PC-9 (cell line): ENCODE data around the gene PBX3. TPM values are rescaled to one million over a fixed set of nuclear protein-coding genes. Genes with fewer than 3 reads are reported as not detected.

Experiments used
- BruUV-seq: library from RNA; stranded (reverse); fragments of 400-500 nt; replicated peaks from 2 replicates; lab custom pipeline; 2021; lab: Mats Ljungman, UMichigan
- CTCF ChIA-PET: fragments of 300-600 bp; sonication (Branson Sonifier 250); formaldehyde crosslinking; loops from one replicate; lab custom pipeline; 2022; ENCODE audit warnings: antibody characterized with exemption; lab: Charles Lee
- POLR2A ChIA-PET: fragments of 300-600 bp; sonication (Branson Sonifier 250); formaldehyde crosslinking; loops from one replicate; lab custom pipeline; 2022; ENCODE audit warnings: antibody characterized with exemption; ENCODE audit not compliant: unreplicated experiment; lab: Charles Lee
- DNase-seq, 2 experiments: peaks; one replicate each; pipeline versions ENCODE4 v3.0.0 to v3.0.0-alpha.2; 2015 to 2022; ENCODE audit warnings: mixed read lengths in 1 of 2
- H2AFZ ChIP-seq: fragments of 200-600 bp; sonication (generic); 2 replicates; pipeline ENCODE4 v1.8.1; 2017; ENCODE audit warnings: antibody characterized with exemption
- H3F3A ChIP-seq: fragments of 200-600 bp; sonication (generic); 2 replicates; pipeline ENCODE4 v1.8.1; 2017; ENCODE audit warnings: antibody characterized with exemption, mild to moderate bottlenecking, low read depth; ENCODE audit not compliant: insufficient read depth
- H3K27ac ChIP-seq: fragments of 200-600 bp; sonication (generic); 2 replicates; pipeline ENCODE4 v1.6.1; 2016; ENCODE audit warnings: mixed run types
- H3K27me3 ChIP-seq: fragments of 200-600 bp; sonication (generic); 2 replicates; pipeline ENCODE4 v1.6.1; 2016; ENCODE audit warnings: low read depth, mixed run types; ENCODE audit not compliant: insufficient read depth
- H3K36me3 ChIP-seq: fragments of 200-600 bp; sonication (generic); 2 replicates; pipeline ENCODE4 v1.6.1; 2016; ENCODE audit warnings: low read depth, mixed run types
- H3K4me1 ChIP-seq: fragments of 200-600 bp; sonication (generic); replicated peaks from 2 replicates; pipeline ENCODE4 v1.6.1; 2016; ENCODE audit warnings: mixed run types; ENCODE audit not compliant: insufficient read depth
- H3K4me2 ChIP-seq: fragments of 200-600 bp; sonication (generic); 2 replicates; pipeline ENCODE4 v1.6.1; 2017; ENCODE audit warnings: mixed run types
- H3K4me3 ChIP-seq: fragments of 200-600 bp; sonication (generic); 2 replicates; pipeline ENCODE4 v1.6.1; 2016; ENCODE audit warnings: mixed run types
- H3K79me2 ChIP-seq: fragments of 200-600 bp; sonication (generic); 2 replicates; pipeline ENCODE4 v1.6.1; 2017; ENCODE audit warnings: low read depth, mixed run types
- H3K9me2 ChIP-seq: fragments of 200-600 bp; sonication (generic); 2 replicates; pipeline ENCODE4 v1.8.1; 2017; ENCODE audit warnings: mild to moderate bottlenecking; ENCODE audit not compliant: insufficient read depth
- H3K9me3 ChIP-seq: fragments of 200-600 bp; sonication (generic); 2 replicates; pipeline ENCODE4 v1.8.1; 2016; ENCODE audit warnings: low read depth; ENCODE audit not compliant: insufficient read depth
- H4K20me1 ChIP-seq: fragments of 200-600 bp; sonication (generic); 2 replicates; pipeline ENCODE4 v1.8.1; 2017; ENCODE audit not compliant: insufficient read depth
- CTCF ChIP-seq: fragments of 200-600 bp; sonication (generic); conservative IDR thresholded peaks from 2 replicates; pipeline ENCODE4 v1.6.1; 2017; ENCODE audit warnings: mixed run types, antibody characterized with exemption, mild to moderate bottlenecking, moderate library complexity
- EZH2 ChIP-seq: fragments of 200-600 bp; sonication (generic); IDR thresholded peaks from 2 replicates; pipeline ENCODE4 v1.8.0; 2017; ENCODE audit warnings: antibody characterized with exemption, low read depth
- intact Hi-C: fragments of 100-400 bp; cut with micrococcal nuclease; formaldehyde crosslinking; loops from one replicate; pipeline ENCODE4 v1.10.0; 2022; ENCODE audit not compliant: unreplicated experiment
- total RNA-seq: library from RNA; stranded (reverse); gene quantifications from 2 replicates; pipeline ENCODE4 v1.2.3, GENCODE V29; 2021

PBX3 gene
- total RNA-seq, 1 experiment from 2014 or later: 18.3 TPM

GRCh38 chr9:125956102-125956501 lies 208.9 kb downstream of the PBX3 start:
- no peaks in the 10 kb centered on the region for H3K9me3 ChIP-seq
- H3K36me3 ChIP-seq: no peaks in the 10 kb centered on the region
- no peak for DNase-seq
- ChIA-PET POLR2A (no interaction called here), CTCF (interaction anchor here (0.5 kb wide), 1 partner anchor 599 kb away, joined by 9 read pairs; no protein-coding TSS in a partner anchor)
- no peak overlapping the region for H3K4me2 ChIP-seq
- no peak for TF ChIP-seq CTCF
- TF ChIP-seq EZH2: no peak
- H3K4me3 ChIP-seq: no peak overlapping the region
- H2AFZ ChIP-seq: no peak overlapping the region
- H4K20me1 ChIP-seq: no peaks in the 10 kb centered on the region
- H3K27ac ChIP-seq: no peak overlapping the region
- no TSS peak for BruUV-seq
- no peaks in the 10 kb centered on the region for H3K27me3 ChIP-seq
- H3K4me1 ChIP-seq: no peaks in the 10 kb centered on the region
- no peaks in the 10 kb centered on the region for H3K9me2 ChIP-seq
- intact Hi-C loops: no loop called here
- H3F3A ChIP-seq: no peaks in the 10 kb centered on the region
- H3K79me2 ChIP-seq: no peaks in the 10 kb centered on the region

- intact Hi-C loops: no loop called here
- H3K27ac ChIP-seq: no peak overlapping the region
- no peak overlapping the region for H3K4me3 ChIP-seq
- H3K4me1 ChIP-seq: no peaks in the 10 kb centered on the region
- H3K4me2 ChIP-seq: no peak overlapping the region
- no peaks in the 10 kb centered on the region for H3F3A ChIP-seq
- ChIA-PET POLR2A (no interaction called here), CTCF (no interaction called here)
- H4K20me1 ChIP-seq: no peaks in the 10 kb centered on the region
- DNase-seq: no peak
- no peaks in the 10 kb centered on the region for H3K36me3 ChIP-seq
- TF ChIP-seq EZH2 (no peak), CTCF (no peak)
- H2AFZ ChIP-seq: no peak overlapping the region
- no peaks in the 10 kb centered on the region for H3K27me3 ChIP-seq
- no peaks in the 10 kb centered on the region for H3K9me2 ChIP-seq
- BruUV-seq: no TSS peak
- H3K79me2 ChIP-seq: no peaks in the 10 kb centered on the region
- H3K9me3 ChIP-seq: no peaks in the 10 kb centered on the region
These were observed 212.1 kb downstream of the PBX3 start for GRCh38 chr9:125959315-125959714.

DNA sequence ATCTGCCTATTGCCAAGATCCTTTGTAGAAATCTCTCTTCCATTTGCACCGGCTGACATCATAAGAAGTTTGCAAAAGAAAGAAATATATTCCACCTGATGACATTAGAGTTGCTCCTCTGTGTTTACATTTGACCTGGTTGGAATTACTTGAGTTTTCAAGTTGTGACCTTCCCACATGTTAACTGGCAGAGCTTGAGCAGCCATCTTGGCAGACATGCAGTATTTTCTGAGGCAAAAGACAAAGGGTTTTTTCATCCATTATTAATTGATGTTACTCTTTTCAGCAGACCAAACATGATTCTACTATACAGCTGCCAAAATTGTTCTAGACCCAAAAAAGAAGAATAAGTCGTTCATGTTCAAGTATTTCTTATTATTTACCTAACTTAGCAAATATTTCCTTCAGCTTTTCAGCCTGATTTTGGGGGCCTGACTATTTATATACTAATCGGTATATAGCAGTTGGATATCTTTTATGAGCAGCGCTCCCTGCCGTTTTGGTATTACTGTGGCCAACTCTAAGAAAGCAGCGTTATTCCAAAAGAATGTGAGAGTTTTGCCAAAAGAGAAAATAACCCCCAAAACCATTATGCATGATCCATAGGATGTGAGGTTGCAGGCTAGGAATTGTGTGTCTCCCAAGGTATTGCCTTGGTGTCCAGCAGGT lies 212.9 kb downstream of the PBX3 start:
- Histone ChIP-seq H3K4me3 (no peak overlapping the region), H2AFZ (no peak overlapping the region), H3F3A (no peaks in the 10 kb centered on the region), H4K20me1 (no peaks in the 10 kb centered on the region), H3K36me3 (no peaks in the 10 kb centered on the region), H3K9me2 (no peaks in the 10 kb centered on the region), H3K79me2 (no peaks in the 10 kb centered on the region), H3K27ac (no peak overlapping the region), H3K27me3 (no peaks in the 10 kb centered on the region), H3K4me2 (no peak overlapping the region), H3K4me1 (no peaks in the 10 kb centered on the region), H3K9me3 (no peaks in the 10 kb centered on the region)
- ChIA-PET CTCF (no interaction called here), POLR2A (no interaction called here)
- intact Hi-C loops: no loop called here
- no peak for TF ChIP-seq EZH2
- no peak for TF ChIP-seq CTCF
- no TSS peak for BruUV-seq
- DNase-seq: no peak
